GM23338 (cell line): ENCODE data around the gene CCDC178. TPM values are rescaled to one million over a fixed set of nuclear protein-coding genes. Genes with fewer than 3 reads are reported as not detected.

Experiments
- ATAC-seq: fragments of 200-7000 bp; cut with Tn5 transposase; 3 replicates; pipeline ENCODE4 v1.9.1; 2020
- DNase-seq: peaks from one replicate; pipeline ENCODE4 v3.0.0-alpha.2; 2015; ENCODE audit warnings: low spot score
- H2AFZ ChIP-seq: fragments of 200-600 bp; sonication (generic); 2 replicates; pipeline ENCODE4 v1.8.0; 2016; ENCODE audit warnings: antibody characterized with exemption, mild to moderate bottlenecking, moderate library complexity
- H3F3A ChIP-seq: fragments of 200-600 bp; sonication (generic); replicated peaks from 2 replicates; pipeline ENCODE4 v1.8.0; 2017; ENCODE audit warnings: antibody characterized with exemption, mixed run types, low read depth
- H3K27ac ChIP-seq: fragments of 200-600 bp; sonication (generic); 2 replicates; pipeline ENCODE4 v1.6.1; 2016; ENCODE audit warnings: low read depth
- H3K27me3 ChIP-seq: fragments of 200-600 bp; sonication (generic); 2 replicates; pipeline ENCODE4 v1.8.0; 2016; ENCODE audit warnings: mild to moderate bottlenecking, mixed run types, moderate library complexity; ENCODE audit not compliant: insufficient read depth
- H3K36me3 ChIP-seq: fragments of 200-600 bp; sonication (generic); 2 replicates; pipeline ENCODE4 v1.8.0; 2016; ENCODE audit warnings: mild to moderate bottlenecking; ENCODE audit not compliant: insufficient read depth
- H3K4me1 ChIP-seq: fragments of 200-600 bp; sonication (generic); 2 replicates; pipeline ENCODE4 v1.8.0; 2016; ENCODE audit warnings: mild to moderate bottlenecking, moderate library complexity; ENCODE audit not compliant: insufficient read depth
- H3K4me2 ChIP-seq: fragments of 200-600 bp; sonication (generic); 2 replicates; pipeline ENCODE4 v1.7.1; 2017; ENCODE audit warnings: mixed run types
- H3K4me3 ChIP-seq: fragments of 200-600 bp; sonication (generic); 2 replicates; pipeline ENCODE4 v1.6.1; 2016; ENCODE audit warnings: mixed run types
- H3K79me2 ChIP-seq: fragments of 200-600 bp; sonication (generic); replicated peaks from 2 replicates; pipeline ENCODE4 v1.8.0; 2017; ENCODE audit warnings: mild to moderate bottlenecking; ENCODE audit not compliant: insufficient read depth
- H3K9me2 ChIP-seq: fragments of 200-600 bp; sonication (generic); 2 replicates; pipeline ENCODE4 v1.8.0; 2017; ENCODE audit not compliant: insufficient read depth
- H4K20me1 ChIP-seq: fragments of 200-600 bp; sonication (generic); replicated peaks from 2 replicates; pipeline ENCODE4 v1.8.0; 2017; ENCODE audit warnings: mild to moderate bottlenecking; ENCODE audit not compliant: insufficient read depth
- H3K27ac Mint-ChIP-seq: 2 replicates; pipeline ENCODE4 v1.8.0; 2020; ENCODE audit warnings: inconsistent platforms, mild to moderate bottlenecking, moderate library complexity, mixed read lengths
- H3K27me3 Mint-ChIP-seq: 3 replicates; pipeline ENCODE4 v1.8.0; 2022; ENCODE audit warnings: low read depth, mild to moderate bottlenecking, moderate library complexity, mixed read lengths, inconsistent platforms; ENCODE audit not compliant: insufficient read depth, poor library complexity
- H3K36me3 Mint-ChIP-seq: 3 replicates; pipeline ENCODE4 v1.8.0; 2021; ENCODE audit warnings: low read depth, mild to moderate bottlenecking, inconsistent platforms, moderate library complexity, mixed read lengths
- H3K4me1 Mint-ChIP-seq: 3 replicates; pipeline ENCODE4 v1.8.0; 2020; ENCODE audit warnings: mild to moderate bottlenecking, inconsistent platforms, mixed read lengths
- H3K4me3 Mint-ChIP-seq: 3 replicates; pipeline ENCODE4 v1.8.0; 2021; ENCODE audit warnings: moderate library complexity, mild to moderate bottlenecking, inconsistent platforms, mixed read lengths
- H3K9me3 Mint-ChIP-seq: 3 replicates; pipeline ENCODE4 v1.8.0; 2020; ENCODE audit warnings: moderate library complexity, mild to moderate bottlenecking, inconsistent platforms, mixed read lengths
- CREB1 ChIP-seq: fragments of 250-450 bp; sonication (Bioruptor Pico); IDR thresholded peaks from 2 replicates; pipeline ENCODE4 v1.5.0; 2020; ENCODE audit warnings: low read depth, mild to moderate bottlenecking, moderate library complexity
- EZH2phosphoT487 ChIP-seq: fragments of 200-600 bp; sonication (generic); IDR thresholded peaks from one replicate; pipeline ENCODE4 v1.8.1; 2018; ENCODE audit warnings: antibody characterized with exemption; ENCODE audit not compliant: unreplicated experiment
- JUNB ChIP-seq: IDR thresholded peaks from one replicate; pipeline ENCODE4 v1.6.1; 2016; ENCODE audit warnings: antibody characterized with exemption; ENCODE audit not compliant: unreplicated experiment
- NANOG ChIP-seq: IDR thresholded peaks from 2 replicates; pipeline ENCODE4 v1.6.1; 2016; ENCODE audit warnings: antibody characterized with exemption, borderline replicate concordance
- POLR2AphosphoS5 ChIP-seq: IDR thresholded peaks from 2 replicates; pipeline ENCODE4 v1.6.1; 2016; ENCODE audit warnings: antibody characterized with exemption, low read depth
- REST ChIP-seq: IDR thresholded peaks from one replicate; pipeline ENCODE4 v1.6.1; 2018; ENCODE audit warnings: antibody characterized with exemption; ENCODE audit not compliant: unreplicated experiment
- ZNF114 ChIP-seq: fragments of 250-450 bp; sonication (Bioruptor Pico); IDR thresholded peaks from 2 replicates; pipeline ENCODE4 v1.5.0; 2020; ENCODE audit warnings: mild to moderate bottlenecking, moderate library complexity
- ZNF331 ChIP-seq: fragments of 250-450 bp; sonication (Bioruptor Pico); IDR thresholded peaks from 2 replicates; pipeline ENCODE4 v1.5.0; 2020; ENCODE audit warnings: low read depth, mild to moderate bottlenecking, moderate library complexity
- polyA plus RNA-seq: library from polyadenylated mRNA; unstranded; fragments of >200 nt; fragmentation: Nextera tagmentation; extraction: Ambion mirVana; gene quantifications from 2 replicates; pipeline ENCODE4 v1.2.1, GENCODE V29; 2016
- total RNA-seq: library from RNA; depleted of rRNA; stranded (reverse); fragments of >200 nt; shearing (Covaris generic); gene quantifications from 2 replicates; pipeline ENCODE4 v1.2.3, GENCODE V29; 2014
- TF ChIP-seq, protein P1 (sequence below), 2 experiments: fragments of 200-600 bp in 1 of 2; sonication (generic) in 1 of 2; conservative IDR thresholded peaks; 2 replicates each; pipeline versions ENCODE4 v1.5.1 to v1.6.1; 2016 to 2017; ENCODE audit warnings: antibody characterized with exemption in 2 of 2, low read depth in 2 of 2, mild to moderate bottlenecking in 2 of 2, moderate library complexity in 1 of 2
- TF ChIP-seq, protein P2 (sequence below): IDR thresholded peaks from 2 replicates; pipeline ENCODE4 v1.6.1; 2016; ENCODE audit warnings: antibody characterized with exemption

CCDC178 gene
- total and polyA plus RNA-seq, 2 experiments from 2014 or later, result 0.17 to 0.24 TPM

GRCh38 chr18:33101316-33101715 is 339.2 kb downstream of the CCDC178 start:
- no peaks in the 10 kb centered on the region for H3F3A ChIP-seq
- DNase-seq (no peak), ATAC-seq (no peak)
- no peaks in the 10 kb centered on the region for H4K20me1 ChIP-seq
- TF ChIP-seq, protein P1, sequence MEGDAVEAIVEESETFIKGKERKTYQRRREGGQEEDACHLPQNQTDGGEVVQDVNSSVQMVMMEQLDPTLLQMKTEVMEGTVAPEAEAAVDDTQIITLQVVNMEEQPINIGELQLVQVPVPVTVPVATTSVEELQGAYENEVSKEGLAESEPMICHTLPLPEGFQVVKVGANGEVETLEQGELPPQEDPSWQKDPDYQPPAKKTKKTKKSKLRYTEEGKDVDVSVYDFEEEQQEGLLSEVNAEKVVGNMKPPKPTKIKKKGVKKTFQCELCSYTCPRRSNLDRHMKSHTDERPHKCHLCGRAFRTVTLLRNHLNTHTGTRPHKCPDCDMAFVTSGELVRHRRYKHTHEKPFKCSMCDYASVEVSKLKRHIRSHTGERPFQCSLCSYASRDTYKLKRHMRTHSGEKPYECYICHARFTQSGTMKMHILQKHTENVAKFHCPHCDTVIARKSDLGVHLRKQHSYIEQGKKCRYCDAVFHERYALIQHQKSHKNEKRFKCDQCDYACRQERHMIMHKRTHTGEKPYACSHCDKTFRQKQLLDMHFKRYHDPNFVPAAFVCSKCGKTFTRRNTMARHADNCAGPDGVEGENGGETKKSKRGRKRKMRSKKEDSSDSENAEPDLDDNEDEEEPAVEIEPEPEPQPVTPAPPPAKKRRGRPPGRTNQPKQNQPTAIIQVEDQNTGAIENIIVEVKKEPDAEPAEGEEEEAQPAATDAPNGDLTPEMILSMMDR (conservative IDR thresholded peaks at IDR 0.05; ENCODE audit: low read depth in 2 of 2), result no peak
- TF ChIP-seq NANOG (no peak), JUNB (no peak), EZH2phosphoT487 (no peak), POLR2AphosphoS5 (no peak)
- H3K4me1 ChIP-seq, result no peaks in the 10 kb centered on the region
- Mint-ChIP-seq H3K27ac (no peak overlapping the region), H3K4me1 (no peaks in the 10 kb centered on the region), H3K9me3 (no peaks in the 10 kb centered on the region), H3K4me3 (no peak overlapping the region), H3K27me3 (no peaks in the 10 kb centered on the region), H3K36me3 (no peaks in the 10 kb centered on the region)
- no peaks in the 10 kb centered on the region for H3K27me3 ChIP-seq
- H3K4me3 ChIP-seq, result no peak overlapping the region
- H3K27ac ChIP-seq, result no peak overlapping the region
- no peaks in the 10 kb centered on the region for H3K79me2 ChIP-seq
- no peak overlapping the region for H2AFZ ChIP-seq
- H3K36me3 ChIP-seq, result no peaks in the 10 kb centered on the region
- no peaks in the 10 kb centered on the region; the same call in 1 of the 2 replicates for H3K9me2 ChIP-seq
- no peak overlapping the region for H3K4me2 ChIP-seq

GRCh38 chr18:33099626-33100025 is 340.9 kb downstream of the CCDC178 start:
- Histone ChIP-seq H3K79me2 (no peaks in the 10 kb centered on the region), H3K9me2 (no peaks in the 10 kb centered on the region; the same call in 1 of the 2 replicates), H3K36me3 (no peaks in the 10 kb centered on the region), H4K20me1 (no peaks in the 10 kb centered on the region), H2AFZ (no peak overlapping the region), H3K27me3 (no peaks in the 10 kb centered on the region), H3K27ac (no peak overlapping the region), H3K4me1 (no peaks in the 10 kb centered on the region), H3F3A (no peaks in the 10 kb centered on the region), H3K4me2 (no peak overlapping the region), H3K4me3 (no peak overlapping the region)
- no peaks in the 10 kb centered on the region for H3K27me3 Mint-ChIP-seq
- no peak overlapping the region for H3K27ac Mint-ChIP-seq
- no peaks in the 10 kb centered on the region for H3K9me3 Mint-ChIP-seq
- no peak overlapping the region for H3K4me3 Mint-ChIP-seq
- no peak for ATAC-seq
- no peak for DNase-seq
- no peaks in the 10 kb centered on the region for H3K36me3 Mint-ChIP-seq
- no peaks in the 10 kb centered on the region for H3K4me1 Mint-ChIP-seq
- TF ChIP-seq, protein P2, sequence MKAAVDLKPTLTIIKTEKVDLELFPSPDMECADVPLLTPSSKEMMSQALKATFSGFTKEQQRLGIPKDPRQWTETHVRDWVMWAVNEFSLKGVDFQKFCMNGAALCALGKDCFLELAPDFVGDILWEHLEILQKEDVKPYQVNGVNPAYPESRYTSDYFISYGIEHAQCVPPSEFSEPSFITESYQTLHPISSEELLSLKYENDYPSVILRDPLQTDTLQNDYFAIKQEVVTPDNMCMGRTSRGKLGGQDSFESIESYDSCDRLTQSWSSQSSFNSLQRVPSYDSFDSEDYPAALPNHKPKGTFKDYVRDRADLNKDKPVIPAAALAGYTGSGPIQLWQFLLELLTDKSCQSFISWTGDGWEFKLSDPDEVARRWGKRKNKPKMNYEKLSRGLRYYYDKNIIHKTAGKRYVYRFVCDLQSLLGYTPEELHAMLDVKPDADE, result no peak
- TF ChIP-seq EZH2phosphoT487, result no peak
- no peak for TF ChIP-seq NANOG
- no peak for TF ChIP-seq CREB1 (CRISPR knock-in tag)
- no peak for TF ChIP-seq POLR2AphosphoS5
- no peak for TF ChIP-seq ZNF331 (CRISPR knock-in tag)
- no peak for TF ChIP-seq ZNF114 (CRISPR knock-in tag)
- no peak for TF ChIP-seq REST
